ENCODE results near the gene MTA2. TPM values are rescaled to one million over a fixed set of nuclear protein-coding genes. Genes with fewer than 3 reads are reported as not detected.
"Not testable (repeated sequence)": the region's sequence is repeated elsewhere in the genome, so short reads cannot be mapped to it uniquely, and the experiment has no call there.

MTA2 gene
- 100 to 1,000 TPM; 167 to 172 TPM for total RNA-seq
- 108 TPM for polyA plus RNA-seq (2013, experiment 1 of 2)
- 125 TPM for polyA plus RNA-seq (2013, experiment 2 of 2)
- 172 to 416 (median 251) reads per million in 172 experiments for total RNA-seq

GRCh38 chr11:62601372-62602140 is at the start of gene MTA2:
Gene MTA2 (minus strand): TSS chr11:62601865. CDS start chr11:62601450, 415 bp downstream.
- Histone ChIP-seq H3K4me3 (ENCODE audit: low read length) (peak within 1 kb of the TSS; percentile 100), H3K9me3 (ENCODE audit: control insufficient read depth in 1 of 2, insufficient read depth in 1 of 2, low read length in 2 of 2) (no peaks in the 10 kb centered on the region), H3K36me3 (ENCODE audit: insufficient read depth, low read length) (peaks cover 56% of the 10 kb centered on the region), H3K27ac (ENCODE audit: low read depth in 1 of 2, low read length in 2 of 2) (peak within 1 kb of the TSS; percentile 85 to 94), H3K27me3 (ENCODE audit: control insufficient read depth in 1 of 2, insufficient read depth in 2 of 2, low read length in 2 of 2) (no peaks in the 10 kb centered on the region), H3K4me1 (ENCODE audit: insufficient read depth, low read length) (peaks cover 46% of the 10 kb centered on the region)
- DNase-seq (peak; percentile 98 to 100 (median 99)), ATAC-seq (ENCODE audit: poor library complexity) (peak; percentile 79)
- H3K9me3 Mint-ChIP-seq: no peaks in the 10 kb centered on the region
- no peak for TF ChIP-seq CTCF (IDR thresholded peaks at IDR 0.05)
- intact Hi-C loops (cut with DNase I, micrococcal nuclease): loop anchor here (1.0 to 10.0 kb wide), 3 partner anchors 10 to 163 kb away; partner anchors contain the start of genes GANAB (in 1 of the 2), POLR2G (in 1 of the 2) and TUT1 (in 1 of the 2)
- CTCF ChIA-PET: interaction anchor here (0.7 to 2.8 kb wide), 5 partner anchors 9 to 280 kb away, joined by 4 to 13 read pairs (median 5); partner anchors contain the start of genes EEF1G and TUT1
- peak within 1 kb of the TSS; percentile 93 for H3K27ac Mint-ChIP-seq
- no peaks in the 10 kb centered on the region for H3K27me3 Mint-ChIP-seq
- peak within 1 kb of the TSS; percentile 94 for H3K4me3 Mint-ChIP-seq
- POLR2A ChIA-PET: interaction anchor here (0.5 to 4.1 kb wide), 34 partner anchors 10 to 474 kb away, joined by 3 to 177 read pairs (median 6); partner anchors contain the start of genes B3GAT3, C11orf98, CSKMT and EEF1G
- peaks cover 80% of the 10 kb centered on the region for H3K36me3 Mint-ChIP-seq (ENCODE audit: low read depth)
- peaks cover 56% of the 10 kb centered on the region for H3K4me1 Mint-ChIP-seq (ENCODE audit: low read depth)

- not testable (repeated sequence) for H3K27me3 ChIP-seq (ENCODE audit: control insufficient read depth in 1 of 2, insufficient read depth in 2 of 2, low read length in 2 of 2); H3K27ac Mint-ChIP-seq; H3K4me3 Mint-ChIP-seq
Measured at GRCh38 chr11:62650283-62650682, 48.6 kb upstream of the MTA2 start.

DNA sequence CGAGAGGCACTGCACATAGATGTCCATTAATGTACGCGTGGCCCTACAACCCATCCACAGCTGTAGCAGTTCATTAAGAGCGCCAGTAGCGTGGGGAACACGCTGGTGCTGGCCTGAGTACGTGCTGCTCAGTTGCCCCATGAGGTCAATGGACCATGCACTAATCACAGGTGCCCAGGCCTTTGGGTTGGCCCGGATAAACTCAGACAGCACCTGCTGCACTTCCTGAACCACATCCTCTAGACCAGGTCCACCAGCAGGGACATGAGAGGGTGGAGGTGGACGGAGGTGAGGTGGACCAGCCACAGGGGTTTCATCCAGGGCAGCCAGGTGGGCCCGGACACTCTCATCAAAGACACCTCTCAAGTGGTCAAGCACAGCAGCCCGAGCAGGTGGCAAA is 47.8 kb upstream of the MTA2 start:
- CTCF ChIA-PET: no interaction called here
- H3K27me3 Mint-ChIP-seq: no peaks in the 10 kb centered on the region
- peaks cover 51% of the 10 kb centered on the region for H3K4me1 ChIP-seq (ENCODE audit: insufficient read depth, low read length)
- no peak for ATAC-seq (ENCODE audit: poor library complexity)
- H3K4me3 ChIP-seq (ENCODE audit: low read length): no peak overlapping the region
- no peak overlapping the region for H3K27ac Mint-ChIP-seq
- peaks cover 36% of the 10 kb centered on the region for H3K4me1 Mint-ChIP-seq (ENCODE audit: low read depth)
- POLR2A ChIA-PET: interaction anchor here (0.9 to 7.0 kb wide), 4 partner anchors 16 to 192 kb away, joined by 4 to 77 read pairs (median 6); partner anchors contain the start of genes C11orf98, CSKMT and TUT1
- peak overlapping the region; percentile 7 for H3K4me3 Mint-ChIP-seq
- no peaks in the 10 kb centered on the region for H3K9me3 Mint-ChIP-seq
- H3K27me3 ChIP-seq (ENCODE audit: control insufficient read depth in 1 of 2, insufficient read depth in 2 of 2, low read length in 2 of 2): no peaks in the 10 kb centered on the region
- peaks cover 32% of the 10 kb centered on the region for H3K36me3 ChIP-seq (ENCODE audit: insufficient read depth, low read length)
- no peak for TF ChIP-seq CTCF (IDR thresholded peaks at IDR 0.05)
- peaks cover 36% of the 10 kb centered on the region for H3K36me3 Mint-ChIP-seq (ENCODE audit: low read depth)
- no peaks in the 10 kb centered on the region for H3K9me3 ChIP-seq (ENCODE audit: control insufficient read depth in 1 of 2, insufficient read depth in 1 of 2, low read length in 2 of 2)
- no peak overlapping the region for H3K27ac ChIP-seq (ENCODE audit: low read depth in 1 of 2, low read length in 2 of 2)
- no peak for DNase-seq
- intact Hi-C loops (cut with DNase I, micrococcal nuclease): no loop called here

More at GRCh38 chr11:62650283-62650682, 48.6 kb upstream of the MTA2 start:
- Mint-ChIP-seq H3K36me3 (ENCODE audit: low read depth) (peaks cover 36% of the 10 kb centered on the region), H3K4me1 (ENCODE audit: low read depth) (peaks cover 30% of the 10 kb centered on the region)
- H3K27me3 Mint-ChIP-seq; H3K9me3 Mint-ChIP-seq; H3K27ac ChIP-seq (ENCODE audit: low read depth in 1 of 2, low read length in 2 of 2); H3K9me3 ChIP-seq (ENCODE audit: control insufficient read depth in 1 of 2, insufficient read depth in 1 of 2, low read length in 2 of 2); H3K4me3 ChIP-seq (ENCODE audit: low read length); ATAC-seq (ENCODE audit: poor library complexity); DNase-seq: not testable (repeated sequence)
- CTCF ChIA-PET: interaction anchor here (0.6 kb wide), 1 partner anchor 57 kb away, joined by 4 read pairs; no protein-coding TSS in a partner anchor
- intact Hi-C loops (cut with DNase I, micrococcal nuclease): loop anchor here in 1 of 2 experiments (5.0 kb wide), 2 partner anchors 38 to 58 kb away; partner anchors contain the start of genes EML3, ROM1 and TUT1
- Histone ChIP-seq H3K4me1 (ENCODE audit: insufficient read depth, low read length) (peaks cover 44% of the 10 kb centered on the region), H3K36me3 (ENCODE audit: insufficient read depth, low read length) (peaks cover 26% of the 10 kb centered on the region)
- POLR2A ChIA-PET: interaction anchor here (1.7 to 7.0 kb wide), 2 partner anchors 15 to 191 kb away, joined by 5 to 77 read pairs; partner anchors contain the start of genes C11orf98 and CSKMT
